ENCODE measurements around the gene QKI. TPM values are rescaled to one million over a fixed set of nuclear protein-coding genes. Genes with fewer than 3 reads are reported as not detected.

Gene QKI
- total and polyA plus RNA-seq, 2 of the 8 experiments (the other 6 are each of a cell fraction or from before 2014, with no cell fraction given) = 181 to 183 TPM

- no peak for TF ChIP-seq CHD7 (IDR thresholded peaks at IDR 0.05; ENCODE audit: insufficient replicate concordance, low read length)
- TF ChIP-seq, protein P1, sequence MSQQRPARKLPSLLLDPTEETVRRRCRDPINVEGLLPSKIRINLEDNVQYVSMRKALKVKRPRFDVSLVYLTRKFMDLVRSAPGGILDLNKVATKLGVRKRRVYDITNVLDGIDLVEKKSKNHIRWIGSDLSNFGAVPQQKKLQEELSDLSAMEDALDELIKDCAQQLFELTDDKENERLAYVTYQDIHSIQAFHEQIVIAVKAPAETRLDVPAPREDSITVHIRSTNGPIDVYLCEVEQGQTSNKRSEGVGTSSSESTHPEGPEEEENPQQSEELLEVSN (IDR thresholded peaks at IDR 0.05) = no peak
These were observed 28.1 kb upstream of the QKI start (continued) for GRCh38 chr6:163386329-163386908.
